Liver (tissue), 9 donors: ENCODE results near the gene ZNF366. TPM values are rescaled to one million over a fixed set of nuclear protein-coding genes. Genes with fewer than 3 reads are reported as not detected.

Experiments used
- DNase-seq: peaks from one replicate; pipeline ENCODE4 v3.0.0-alpha.2; 2017; ENCODE audit warnings: low spot score
- H3K27ac ChIP-seq, 2 donors: one replicate each; pipeline ENCODE4 v1.7.0; 2013; ENCODE audit warnings: inconsistent platforms in 2 of 2, low read length in 2 of 2, control low read depth in 1 of 2, low read depth in 1 of 2, mild to moderate bottlenecking in 1 of 2
- H3K27me3 ChIP-seq, 4 donors: one replicate each; pipeline versions ENCODE4 v1.6.1 to v1.7.0; 2013; ENCODE audit warnings: low read length in 3 of 4, inconsistent platforms in 1 of 4, mild to moderate bottlenecking in 1 of 4, moderate library complexity in 1 of 4; ENCODE audit not compliant: control insufficient read depth in 4 of 4, insufficient read depth in 4 of 4
- H3K36me3 ChIP-seq, 4 donors: one replicate each; pipeline versions ENCODE4 v1.6.1 to v1.7.0; 2013; ENCODE audit warnings: low read length in 3 of 4, mild to moderate bottlenecking in 3 of 4, low read depth in 1 of 4, moderate library complexity in 1 of 4; ENCODE audit not compliant: control insufficient read depth in 4 of 4, insufficient read depth in 3 of 4
- H3K4me1 ChIP-seq, 4 donors: one replicate each; pipeline versions ENCODE4 v1.6.1 to v1.7.0; 2013; ENCODE audit warnings: low read length in 3 of 4, mild to moderate bottlenecking in 3 of 4, moderate library complexity in 1 of 4; ENCODE audit not compliant: control insufficient read depth in 4 of 4, insufficient read depth in 4 of 4
- H3K4me3 ChIP-seq, 3 donors: one replicate each; pipeline versions ENCODE4 v1.6.1 to v1.7.0; 2013; ENCODE audit warnings: low read length in 3 of 3, control low read depth in 1 of 3, low read depth in 1 of 3, mild to moderate bottlenecking in 1 of 3
- H3K9ac ChIP-seq, 2 donors: one replicate each; pipeline ENCODE4 v1.7.0; 2013; ENCODE audit warnings: low read length in 2 of 2, mild to moderate bottlenecking in 2 of 2, moderate library complexity in 2 of 2, control low read depth in 1 of 2, low read depth in 1 of 2
- H3K9me3 ChIP-seq, 4 donors: one replicate each; pipeline versions ENCODE4 v1.6.1 to v1.7.0; 2013; ENCODE audit warnings: low read length in 3 of 4; ENCODE audit not compliant: control insufficient read depth in 4 of 4
- CTCF ChIP-seq: fragments of 150-350 bp; IDR thresholded peaks from 2 replicates; pipeline ENCODE4 v1.5.1; 2017; ENCODE audit warnings: improper control_type of control experiment, low read depth, low read length; ENCODE audit not compliant: missing input control
- EGR1 ChIP-seq, 2 donors: IDR thresholded peaks; 2 replicates each; pipeline ENCODE4 v1.6.1; 2016 to 2018; ENCODE audit warnings: antibody characterized with exemption in 2 of 2, low read depth in 2 of 2
- FOXA1 ChIP-seq: IDR thresholded peaks from 2 replicates; pipeline ENCODE4 v1.6.1; 2016; ENCODE audit warnings: antibody characterized with exemption
- FOXA2 ChIP-seq: IDR thresholded peaks from 2 replicates; pipeline ENCODE4 v1.6.1; 2016; ENCODE audit warnings: antibody characterized with exemption
- GABPA ChIP-seq, 2 donors: IDR thresholded peaks in 1 of 2; conservative IDR thresholded peaks in 1 of 2; 2 replicates each; pipeline ENCODE4 v1.6.1; 2016; ENCODE audit warnings: antibody characterized with exemption in 2 of 2, mild to moderate bottlenecking in 1 of 2, moderate library complexity in 1 of 2
- MAX ChIP-seq: IDR thresholded peaks from 2 replicates; pipeline ENCODE4 v1.6.1; 2016; ENCODE audit warnings: antibody characterized with exemption
- RAD21 ChIP-seq, 2 donors: IDR thresholded peaks; 2 replicates each; pipeline ENCODE4 v1.6.1; 2016; ENCODE audit warnings: antibody characterized with exemption in 2 of 2, mild to moderate bottlenecking in 2 of 2
- SP1 ChIP-seq: IDR thresholded peaks from 2 replicates; pipeline ENCODE4 v1.6.1; 2018; ENCODE audit warnings: antibody characterized with exemption, mild to moderate bottlenecking
- YY1 ChIP-seq: IDR thresholded peaks from 2 replicates; pipeline ENCODE4 v1.6.1; 2016; ENCODE audit warnings: antibody characterized with exemption, mild to moderate bottlenecking
- WGBS: extraction: QIAGEN DNeasy Blood & Tissue Kit; methylation state at CpG from one replicate; pipeline ENCODE4 v1.1.7; 2013; 5-methylcytosine and 5-hydroxymethylcytosine counted together
- polyA plus RNA-seq, 2 donors: library from polyadenylated mRNA; stranded (reverse) in 1 of 2; unstranded in 1 of 2; fragments of 200-250 nt in 1 of 2; fragments of >200 nt in 1 of 2; fragmentation: Nextera tagmentation in 1 of 2; extraction: Ambion mirVana in 1 of 2; gene quantifications; one replicate each; pipeline versions ENCODE4 v1.2.1 to v1.2.3, GENCODE V29; 2013 to 2015
- total RNA-seq, 2 donors: library from RNA; depleted of rRNA; stranded (reverse); fragments of >200 nt; gene quantifications; one replicate each; pipeline ENCODE4 v1.2.3, GENCODE V29; 2014
- TF ChIP-seq, protein P1 (sequence below): IDR thresholded peaks from 2 replicates; pipeline ENCODE4 v1.6.1; 2016; ENCODE audit warnings: antibody characterized with exemption
- TF ChIP-seq, protein P2 (sequence below): IDR thresholded peaks from 2 replicates; pipeline ENCODE4 v1.6.1; 2016; ENCODE audit warnings: antibody characterized with exemption, mild to moderate bottlenecking
- TF ChIP-seq, protein P3 (sequence below): IDR thresholded peaks from 2 replicates; pipeline ENCODE4 v1.6.1; 2016; ENCODE audit warnings: antibody characterized with exemption
- donor health status: healthy.
- donor health status: healthy.
- donor health status: healthy.
- donor health status: healthy.
- donor health status: healthy.

The ZNF366 gene
- total and polyA plus RNA-seq, 4 donors, result 0.71 to 1.0 (median 0.75) TPM

GRCh38 chr5:72494623-72495124 is 12.5 kb downstream of the ZNF366 start:
- no peaks in the 10 kb centered on the region for H3K27me3 ChIP-seq
- no peak overlapping the region for H3K4me3 ChIP-seq
- no peak overlapping the region for H3K9ac ChIP-seq
- no peak overlapping the region for H3K27ac ChIP-seq
- TF ChIP-seq EGR1 (IDR thresholded peaks at IDR 0.05; ENCODE audit: low read depth in 2 of 2) (no peak), GABPA (IDR thresholded peaks at IDR 0.05 in 1 of 2, conservative IDR thresholded peaks at IDR 0.05 in 1 of 2) (no peak), FOXA1 (no peak)
- no peaks in the 10 kb centered on the region for H3K4me1 ChIP-seq
- 64% methylated on average over 5 of the region's 5 CpGs for WGBS
- DNase-seq, result no peak
- no peaks in the 10 kb centered on the region for H3K9me3 ChIP-seq
- no peaks in the 10 kb centered on the region for H3K36me3 ChIP-seq

DNA sequence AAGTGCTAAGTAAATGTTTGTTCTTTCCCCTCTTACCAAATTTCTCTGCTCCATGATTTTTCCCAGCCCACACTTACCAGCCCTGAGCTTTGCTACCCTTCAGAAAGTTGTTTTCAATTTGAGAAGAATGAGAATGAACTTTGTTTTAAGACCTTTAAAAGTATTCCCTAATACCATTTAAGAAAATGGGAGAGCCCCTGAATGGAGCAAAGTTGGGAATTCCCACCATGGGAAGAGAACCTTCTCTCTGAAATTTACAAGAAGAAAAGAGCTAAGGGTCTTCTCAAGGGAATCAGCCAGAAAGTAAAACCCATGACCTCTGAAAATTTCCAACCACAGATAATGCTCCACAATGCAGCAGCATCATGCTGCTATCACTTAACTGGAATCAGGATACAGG is 17.7 kb downstream of the ZNF366 start:
- H3K9me3 ChIP-seq, result no peaks in the 10 kb centered on the region
- no peaks in the 10 kb centered on the region for H3K27me3 ChIP-seq
- no peaks in the 10 kb centered on the region for H3K36me3 ChIP-seq
- DNase-seq, result no peak
- H3K4me3 ChIP-seq, result no peak overlapping the region
- peaks cover 0 to 3% (median 0%) of the 10 kb centered on the region in 4 donors for H3K4me1 ChIP-seq
- TF ChIP-seq FOXA1 (no peak), MAX (no peak), CTCF (no peak), YY1 (no peak)
- TF ChIP-seq, protein P1, sequence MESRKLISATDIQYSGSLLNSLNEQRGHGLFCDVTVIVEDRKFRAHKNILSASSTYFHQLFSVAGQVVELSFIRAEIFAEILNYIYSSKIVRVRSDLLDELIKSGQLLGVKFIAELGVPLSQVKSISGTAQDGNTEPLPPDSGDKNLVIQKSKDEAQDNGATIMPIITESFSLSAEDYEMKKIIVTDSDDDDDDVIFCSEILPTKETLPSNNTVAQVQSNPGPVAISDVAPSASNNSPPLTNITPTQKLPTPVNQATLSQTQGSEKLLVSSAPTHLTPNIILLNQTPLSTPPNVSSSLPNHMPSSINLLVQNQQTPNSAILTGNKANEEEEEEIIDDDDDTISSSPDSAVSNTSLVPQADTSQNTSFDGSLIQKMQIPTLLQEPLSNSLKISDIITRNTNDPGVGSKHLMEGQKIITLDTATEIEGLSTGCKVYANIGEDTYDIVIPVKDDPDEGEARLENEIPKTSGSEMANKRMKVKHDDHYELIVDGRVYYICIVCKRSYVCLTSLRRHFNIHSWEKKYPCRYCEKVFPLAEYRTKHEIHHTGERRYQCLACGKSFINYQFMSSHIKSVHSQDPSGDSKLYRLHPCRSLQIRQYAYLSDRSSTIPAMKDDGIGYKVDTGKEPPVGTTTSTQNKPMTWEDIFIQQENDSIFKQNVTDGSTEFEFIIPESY, result no peak
- TF ChIP-seq, protein P2, sequence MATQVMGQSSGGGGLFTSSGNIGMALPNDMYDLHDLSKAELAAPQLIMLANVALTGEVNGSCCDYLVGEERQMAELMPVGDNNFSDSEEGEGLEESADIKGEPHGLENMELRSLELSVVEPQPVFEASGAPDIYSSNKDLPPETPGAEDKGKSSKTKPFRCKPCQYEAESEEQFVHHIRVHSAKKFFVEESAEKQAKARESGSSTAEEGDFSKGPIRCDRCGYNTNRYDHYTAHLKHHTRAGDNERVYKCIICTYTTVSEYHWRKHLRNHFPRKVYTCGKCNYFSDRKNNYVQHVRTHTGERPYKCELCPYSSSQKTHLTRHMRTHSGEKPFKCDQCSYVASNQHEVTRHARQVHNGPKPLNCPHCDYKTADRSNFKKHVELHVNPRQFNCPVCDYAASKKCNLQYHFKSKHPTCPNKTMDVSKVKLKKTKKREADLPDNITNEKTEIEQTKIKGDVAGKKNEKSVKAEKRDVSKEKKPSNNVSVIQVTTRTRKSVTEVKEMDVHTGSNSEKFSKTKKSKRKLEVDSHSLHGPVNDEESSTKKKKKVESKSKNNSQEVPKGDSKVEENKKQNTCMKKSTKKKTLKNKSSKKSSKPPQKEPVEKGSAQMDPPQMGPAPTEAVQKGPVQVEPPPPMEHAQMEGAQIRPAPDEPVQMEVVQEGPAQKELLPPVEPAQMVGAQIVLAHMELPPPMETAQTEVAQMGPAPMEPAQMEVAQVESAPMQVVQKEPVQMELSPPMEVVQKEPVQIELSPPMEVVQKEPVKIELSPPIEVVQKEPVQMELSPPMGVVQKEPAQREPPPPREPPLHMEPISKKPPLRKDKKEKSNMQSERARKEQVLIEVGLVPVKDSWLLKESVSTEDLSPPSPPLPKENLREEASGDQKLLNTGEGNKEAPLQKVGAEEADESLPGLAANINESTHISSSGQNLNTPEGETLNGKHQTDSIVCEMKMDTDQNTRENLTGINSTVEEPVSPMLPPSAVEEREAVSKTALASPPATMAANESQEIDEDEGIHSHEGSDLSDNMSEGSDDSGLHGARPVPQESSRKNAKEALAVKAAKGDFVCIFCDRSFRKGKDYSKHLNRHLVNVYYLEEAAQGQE, result no peak
- H3K27ac ChIP-seq, result no peak overlapping the region
- H3K9ac ChIP-seq, result no peak overlapping the region

DNA sequence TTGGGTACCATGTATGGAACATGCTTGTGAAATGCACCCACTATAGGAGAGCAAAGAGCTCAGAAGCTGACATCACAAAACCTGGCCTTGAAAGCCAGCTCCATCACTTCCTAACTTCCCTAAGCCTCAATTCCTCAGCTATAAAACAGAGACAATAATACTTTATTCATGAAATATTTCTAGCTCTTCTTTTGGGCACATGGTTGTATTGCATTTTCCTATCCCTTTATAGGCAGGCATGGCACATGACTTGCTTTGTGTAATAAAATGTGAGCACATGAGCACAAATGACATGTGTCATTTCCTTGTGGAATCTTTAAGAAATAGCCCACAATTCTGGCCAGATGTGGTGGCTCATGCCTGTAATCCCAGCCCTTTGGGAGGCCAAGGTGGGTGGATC is 18.5 kb downstream of the ZNF366 start:
- no peak overlapping the region for H3K9ac ChIP-seq
- no peaks in the 10 kb centered on the region for H3K36me3 ChIP-seq
- no peak overlapping the region for H3K27ac ChIP-seq
- no peak for DNase-seq
- H3K27me3 ChIP-seq, result no peaks in the 10 kb centered on the region
- H3K4me3 ChIP-seq, result no peak overlapping the region
- no peaks in the 10 kb centered on the region for H3K9me3 ChIP-seq
- peaks cover 0 to 3% (median 0%) of the 10 kb centered on the region in 4 donors for H3K4me1 ChIP-seq
- TF ChIP-seq SP1 (no peak), FOXA2 (no peak), MAX (no peak), RAD21 (IDR thresholded peaks at IDR 0.05) (no peak), GABPA (IDR thresholded peaks at IDR 0.05 in 1 of 2, conservative IDR thresholded peaks at IDR 0.05 in 1 of 2) (no peak), CTCF (no peak)
- TF ChIP-seq, protein P2, result no peak
- TF ChIP-seq, protein P3, sequence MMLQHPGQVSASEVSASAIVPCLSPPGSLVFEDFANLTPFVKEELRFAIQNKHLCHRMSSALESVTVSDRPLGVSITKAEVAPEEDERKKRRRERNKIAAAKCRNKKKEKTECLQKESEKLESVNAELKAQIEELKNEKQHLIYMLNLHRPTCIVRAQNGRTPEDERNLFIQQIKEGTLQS, result no peak
